Measurements from ENCODE around the gene LOXHD1. TPM values are rescaled to one million over a fixed set of nuclear protein-coding genes. Genes with fewer than 3 reads are reported as not detected.

The LOXHD1 gene
- total and polyA plus RNA-seq, 2 of the 4 experiments (the other 2 are of a cell fraction): not detected

- H3K4me1 ChIP-seq (ENCODE audit: control insufficient read depth, insufficient read depth, low read length): no peaks in the 10 kb centered on the region
- no peak overlapping the region for H2AK9ac ChIP-seq (replicated peaks; ENCODE audit: low read depth, low read length, poor library complexity)
- H3K4ac ChIP-seq (ENCODE audit: low read depth, low read length): no peak overlapping the region
- H2BK20ac ChIP-seq (ENCODE audit: low read depth, low read length): no peak overlapping the region
- H4K20me1 ChIP-seq (ENCODE audit: insufficient read depth, low read length): no peaks in the 10 kb centered on the region
- no peak overlapping the region for H2BK5ac ChIP-seq (ENCODE audit: low read depth, low read length, poor library complexity, severe bottlenecking)
- H3K79me1 ChIP-seq (ENCODE audit: low read depth in 1 of 2, low read length in 2 of 2): no peaks in the 10 kb centered on the region
- H3K4me2 ChIP-seq (ENCODE audit: low read depth, low read length): no peak overlapping the region
- H4K91ac ChIP-seq (ENCODE audit: insufficient read depth, low read depth, low read length): no peak overlapping the region
- no peaks in the 10 kb centered on the region for H3K9me3 ChIP-seq (ENCODE audit: control insufficient read depth, insufficient read depth, low read length)
- no peak overlapping the region for H2BK15ac ChIP-seq (ENCODE audit: low read depth, low read length)
- no peaks in the 10 kb centered on the region for H3K27me3 ChIP-seq (ENCODE audit: control insufficient read depth, insufficient read depth, low read length)
- ATAC-seq (ENCODE audit: low read depth): no peak
- ChIA-PET CTCF (no interaction called here), POLR2A (ENCODE audit: unreplicated experiment) (no interaction called here)
- no CpG with 5 or more reads among the region's 4 CpGs for WGBS, 2 experiments (ENCODE audit: extremely low coverage in 2 of 2, insufficient read length in 1 of 2)
- no peak overlapping the region for H3K18ac ChIP-seq (ENCODE audit: low read depth, low read length)
- no peak for DNase-seq
- no peak overlapping the region for H2BK120ac ChIP-seq (ENCODE audit: low read depth, low read length)
- no peak overlapping the region for H3K9ac ChIP-seq (ENCODE audit: low read depth, low read length)
- H3K23ac ChIP-seq (ENCODE audit: low read depth, low read length): no peak overlapping the region
- H3K27ac ChIP-seq (ENCODE audit: insufficient read depth, low read length): no peak overlapping the region
- no peak overlapping the region for H3K14ac ChIP-seq (replicated peaks; ENCODE audit: low read depth, low read length)
- no peak overlapping the region for H4K8ac ChIP-seq (ENCODE audit: low read depth in 2 of 2, low read length in 2 of 2)
- H2AK5ac ChIP-seq (ENCODE audit: low read depth, low read length): no peak overlapping the region
- in situ Hi-C loops (cut with MboI; ENCODE audit: low sequenced_read_pairs): no loop called here
- intact Hi-C loops (cut with micrococcal nuclease): no loop called here
- no peak overlapping the region for H2AFZ ChIP-seq (replicated peaks; ENCODE audit: low read length, poor library complexity)
- no peaks in the 10 kb centered on the region for H3K36me3 ChIP-seq (ENCODE audit: control insufficient read depth, insufficient read depth, low read length)
- H3K4me3 ChIP-seq (ENCODE audit: insufficient read depth, low read depth, low read length): no peak overlapping the region
- no peak for TF ChIP-seq MXI1 (IDR thresholded peaks at IDR 0.05; ENCODE audit: borderline replicate concordance, low read depth, low read length)
- no peak for TF ChIP-seq SMC3 (IDR thresholded peaks at IDR 0.05; ENCODE audit: low read depth, low read length)
- no peak for TF ChIP-seq CEBPB (IDR thresholded peaks at IDR 0.05; ENCODE audit: low read depth, low read length)
- TF ChIP-seq MAFK (IDR thresholded peaks at IDR 0.05; ENCODE audit: low read depth, low read length): no peak
- TF ChIP-seq NFE2L2 (IDR thresholded peaks at IDR 0.05; ENCODE audit: low read depth, low read length): no peak
- TF ChIP-seq RAD21 (IDR thresholded peaks at IDR 0.05; ENCODE audit: low read length): no peak
- TF ChIP-seq RCOR1 (IDR thresholded peaks at IDR 0.05; ENCODE audit: insufficient replicate concordance, low read length): no peak
- no peak for TF ChIP-seq USF2 (IDR thresholded peaks at IDR 0.05; ENCODE audit: low read depth, low read length)
- no peak for TF ChIP-seq MAZ (IDR thresholded peaks at IDR 0.05; ENCODE audit: borderline replicate concordance, low read depth, low read length)
- no TSS peak for BruUV-seq (replicated peaks)
- no peak overlapping the region for H3K56ac ChIP-seq (ENCODE audit: extremely low read depth, insufficient read depth, low read length)
- dilution Hi-C loops (cut with HindIII; ENCODE audit: low sequenced_read_pairs, unreplicated experiment): no loop called here
- H4K5ac ChIP-seq (ENCODE audit: low read depth, low read length): no peak overlapping the region
- no peaks in the 10 kb centered on the region for H3K9me1 ChIP-seq (ENCODE audit: insufficient read depth, low read length)
Observed at GRCh38 chr18:46429130-46429529, 227.9 kb downstream of the LOXHD1 start.
